Lower leg skin (tissue), 3 donors: ENCODE data around the gene PLCB1.

ENCODE experiments used
- POLR2A ChIP-seq, 2 donors: fragments of 450-650 bp; IDR thresholded peaks; one replicate each; pipeline ENCODE4 v1.6.1; 2016 to 2017; ENCODE audit warnings: antibody characterized with exemption in 2 of 2, mild to moderate bottlenecking in 1 of 2, moderate library complexity in 1 of 2
- TF ChIP-seq, protein P1 (sequence below), 3 donors: fragments of 450-650 bp; IDR thresholded peaks; one replicate each; pipeline ENCODE4 v1.5.1; 2016; ENCODE audit warnings: antibody characterized with exemption in 3 of 3, mild to moderate bottlenecking in 3 of 3, moderate library complexity in 2 of 3

DNA sequence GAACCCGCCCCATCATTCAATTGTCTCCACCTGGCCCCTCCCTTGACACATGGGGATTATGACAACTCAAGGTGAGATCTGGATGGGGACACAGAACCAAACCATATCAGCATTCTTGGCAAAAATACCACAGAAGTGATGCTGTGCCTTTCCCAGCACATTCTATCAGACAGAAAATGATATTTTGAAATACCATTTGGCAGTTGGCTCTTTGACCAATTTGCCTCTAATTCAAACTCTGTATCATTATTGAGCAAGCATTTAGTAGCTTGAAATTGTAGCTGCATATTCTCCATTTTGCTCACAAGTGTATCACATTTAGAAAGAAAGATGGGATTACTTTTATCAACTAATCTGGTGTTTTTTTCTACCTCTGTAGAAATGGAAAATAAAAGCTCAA lies 64.0 kb downstream of the PLCB1 start:
- TF ChIP-seq, protein P1, sequence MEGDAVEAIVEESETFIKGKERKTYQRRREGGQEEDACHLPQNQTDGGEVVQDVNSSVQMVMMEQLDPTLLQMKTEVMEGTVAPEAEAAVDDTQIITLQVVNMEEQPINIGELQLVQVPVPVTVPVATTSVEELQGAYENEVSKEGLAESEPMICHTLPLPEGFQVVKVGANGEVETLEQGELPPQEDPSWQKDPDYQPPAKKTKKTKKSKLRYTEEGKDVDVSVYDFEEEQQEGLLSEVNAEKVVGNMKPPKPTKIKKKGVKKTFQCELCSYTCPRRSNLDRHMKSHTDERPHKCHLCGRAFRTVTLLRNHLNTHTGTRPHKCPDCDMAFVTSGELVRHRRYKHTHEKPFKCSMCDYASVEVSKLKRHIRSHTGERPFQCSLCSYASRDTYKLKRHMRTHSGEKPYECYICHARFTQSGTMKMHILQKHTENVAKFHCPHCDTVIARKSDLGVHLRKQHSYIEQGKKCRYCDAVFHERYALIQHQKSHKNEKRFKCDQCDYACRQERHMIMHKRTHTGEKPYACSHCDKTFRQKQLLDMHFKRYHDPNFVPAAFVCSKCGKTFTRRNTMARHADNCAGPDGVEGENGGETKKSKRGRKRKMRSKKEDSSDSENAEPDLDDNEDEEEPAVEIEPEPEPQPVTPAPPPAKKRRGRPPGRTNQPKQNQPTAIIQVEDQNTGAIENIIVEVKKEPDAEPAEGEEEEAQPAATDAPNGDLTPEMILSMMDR (IDR thresholded peaks at IDR 0.05) = no peak
- no peak for TF ChIP-seq POLR2A (IDR thresholded peaks at IDR 0.05)
